ENCODE results near the gene RHOF.

- TF ChIP-seq CTCF (IDR thresholded peaks at IDR 0.05) (no peak), POLR2A (IDR thresholded peaks at IDR 0.05) (no peak)
These were observed 52.6 kb downstream of the RHOF start for GRCh38 chr12:121740847-121741246.
